Panc1 (cell line): ENCODE data around the gene TRANK1. TPM values are rescaled to one million over a fixed set of nuclear protein-coding genes. Genes with fewer than 3 reads are reported as not detected.

Experiments used
- ATAC-seq: fragments of 200-7000 bp; cut with Tn5 transposase; 2 replicates; pipeline ENCODE4 v1.9.1; 2020; ENCODE audit warnings: mild to moderate bottlenecking, moderate library complexity
- BruUV-seq: library from RNA; stranded (reverse); fragments of 400-500 nt; replicated peaks from 2 replicates; lab custom pipeline; 2021; lab: Mats Ljungman, UMichigan
- CTCF ChIA-PET: fragments of 300-600 bp; sonication (Branson Sonifier 250); formaldehyde crosslinking; loops from one replicate; lab custom pipeline; 2022; ENCODE audit warnings: antibody characterized with exemption; lab: Charles Lee
- POLR2A ChIA-PET: fragments of 300-600 bp; sonication (Branson Sonifier 250); formaldehyde crosslinking; loops from one replicate; lab custom pipeline; 2022; ENCODE audit warnings: antibody characterized with exemption; lab: Charles Lee
- DNase-seq: peaks from one replicate; pipeline ENCODE4 v3.0.0-alpha.2; 2010; ENCODE audit warnings: low read depth, low spot score
- H3K27ac ChIP-seq: 2 replicates; pipeline ENCODE4 v1.5.1; 2011; ENCODE audit warnings: mild to moderate bottlenecking, low read length, inconsistent platforms
- H3K27me3 ChIP-seq: fragments of 200-500 bp; sonication (Bioruptor generic); 2 replicates; pipeline ENCODE4 v1.6.0; 2014; ENCODE audit warnings: low read length, inconsistent platforms; ENCODE audit not compliant: control insufficient read depth, insufficient read depth
- H3K36me3 ChIP-seq: fragments of 200-500 bp; sonication (Bioruptor generic); 2 replicates; pipeline ENCODE4 v1.5.1; 2014; ENCODE audit warnings: inconsistent platforms, mild to moderate bottlenecking, low read length, moderate library complexity; ENCODE audit not compliant: control insufficient read depth, insufficient read depth
- H3K4me1 ChIP-seq: 2 replicates; pipeline ENCODE4 v1.5.1; 2011; ENCODE audit warnings: inconsistent platforms, mild to moderate bottlenecking, low read length, moderate library complexity; ENCODE audit not compliant: control insufficient read depth, insufficient read depth
- H3K4me3 ChIP-seq, 2 experiments: 2 replicates each; pipeline ENCODE4 v1.5.1; 2011 to 2012; ENCODE audit warnings: low read depth in 2 of 2, low read length in 2 of 2, mild to moderate bottlenecking in 2 of 2, inconsistent platforms in 1 of 2, moderate library complexity in 1 of 2
- H3K9me3 ChIP-seq: fragments of 200-500 bp; sonication (Bioruptor generic); 2 replicates; pipeline ENCODE4 v1.5.1; 2014; ENCODE audit warnings: low read depth, mild to moderate bottlenecking, inconsistent platforms, low read length, moderate library complexity; ENCODE audit not compliant: control insufficient read depth, insufficient read depth
- CTCF ChIP-seq: fragments of 450-650 bp; IDR thresholded peaks from 2 replicates; pipeline ENCODE4 v1.5.1; 2017; ENCODE audit warnings: mild to moderate bottlenecking
- POLR2AphosphoS5 ChIP-seq: IDR thresholded peaks from 2 replicates; pipeline ENCODE4 v1.6.1; 2012; ENCODE audit warnings: mild to moderate bottlenecking, low read depth, low read length, moderate library complexity
- REST ChIP-seq, 2 experiments: IDR thresholded peaks; 2 replicates each; pipeline ENCODE4 v1.6.1; 2011 to 2012; ENCODE audit warnings: low read depth in 2 of 2, control low read depth in 1 of 2, low read length in 1 of 2, mild to moderate bottlenecking in 1 of 2, moderate library complexity in 1 of 2; ENCODE audit not compliant: insufficient read depth in 1 of 2
- SIN3A ChIP-seq: IDR thresholded peaks from 2 replicates; pipeline ENCODE4 v1.6.1; 2012; ENCODE audit warnings: low read depth, mild to moderate bottlenecking, low read length, moderate library complexity, borderline replicate concordance; ENCODE audit not compliant: insufficient read depth
- TCF7L2 ChIP-seq: IDR thresholded peaks from 2 replicates; pipeline ENCODE4 v1.6.1; 2011; ENCODE audit warnings: mild to moderate bottlenecking, low read depth, low read length, inconsistent platforms
- in situ Hi-C: cut with HindIII; loops from 2 replicates; pipeline ENCODE4 v1.10.0; 2016; ENCODE audit warnings: low sequenced_read_pairs, low pct_unique_long_range_greater_than_20kb
- intact Hi-C: fragments of 100-400 bp; cut with micrococcal nuclease; formaldehyde crosslinking; loops from one replicate; pipeline ENCODE4 v1.10.0; 2022; ENCODE audit not compliant: unreplicated experiment
- total RNA-seq: library from RNA; stranded (reverse); gene quantifications from one replicate; pipeline ENCODE4 v1.2.1, GENCODE V29; 2021; ENCODE audit not compliant: unreplicated experiment

Gene TRANK1
- total RNA-seq, 1 experiment from 2014 or later: 3.2 TPM

- Histone ChIP-seq H3K4me3 (no peak overlapping the region), H3K27ac (no peak overlapping the region), H3K27me3 (no peaks in the 10 kb centered on the region), H3K36me3 (no peaks in the 10 kb centered on the region), H3K4me1 (no peaks in the 10 kb centered on the region), H3K9me3 (no peaks in the 10 kb centered on the region)
- no peak for ATAC-seq
- intact Hi-C loops (no loop called here), in situ Hi-C loops (no loop called here)
- POLR2A ChIA-PET: no interaction called here
- CTCF ChIA-PET: interaction anchor here (0.6 to 0.7 kb wide), 3 partner anchors 11 to 101 kb away, joined by 3 read pairs; no protein-coding TSS in a partner anchor
- TF ChIP-seq CTCF (no peak), REST (IDR thresholded peaks at IDR 0.05; ENCODE audit: insufficient read depth in 1 of 2, low read depth in 2 of 2, low read length in 1 of 2) (no peak), TCF7L2 (no peak), SIN3A (no peak), POLR2AphosphoS5 (no peak)
- no TSS peak for BruUV-seq
- no peak for DNase-seq
Measured at GRCh38 chr3:36923981-36924743, 20.7 kb downstream of the TRANK1 start.

GRCh38 chr3:36923523-36923943, 21.3 kb downstream of the TRANK1 start:
- no peaks in the 10 kb centered on the region for H3K27me3 ChIP-seq
- no peaks in the 10 kb centered on the region for H3K4me1 ChIP-seq
- no peak overlapping the region for H3K27ac ChIP-seq
- ChIA-PET POLR2A (no interaction called here), CTCF (interaction anchor here (0.6 to 1.2 kb wide), 3 partner anchors 11 to 101 kb away, joined by 3 to 4 read pairs (median 3); no protein-coding TSS in a partner anchor)
- intact Hi-C loops: no loop called here
- H3K36me3 ChIP-seq: no peaks in the 10 kb centered on the region
- no peak for DNase-seq
- peak; percentile 53 for ATAC-seq
- H3K9me3 ChIP-seq: no peaks in the 10 kb centered on the region
- H3K4me3 ChIP-seq: no peak overlapping the region
- TF ChIP-seq POLR2AphosphoS5 (no peak), TCF7L2 (no peak), SIN3A (no peak), REST (IDR thresholded peaks at IDR 0.05; ENCODE audit: insufficient read depth in 1 of 2, low read depth in 2 of 2, low read length in 1 of 2) (no peak), CTCF (peak; percentile 68)
- BruUV-seq: no TSS peak
- in situ Hi-C loops: no loop called here
